ENCODE data around the gene ATP9B. TPM values are rescaled to one million over a fixed set of nuclear protein-coding genes. Genes with fewer than 3 reads are reported as not detected.
A peak's percentile ranks its signal among the peaks of the same experiment; 100 is the strongest.

ATP9B gene
- total RNA-seq, 1 experiment from 2014 or later = 25.5 TPM

DNA sequence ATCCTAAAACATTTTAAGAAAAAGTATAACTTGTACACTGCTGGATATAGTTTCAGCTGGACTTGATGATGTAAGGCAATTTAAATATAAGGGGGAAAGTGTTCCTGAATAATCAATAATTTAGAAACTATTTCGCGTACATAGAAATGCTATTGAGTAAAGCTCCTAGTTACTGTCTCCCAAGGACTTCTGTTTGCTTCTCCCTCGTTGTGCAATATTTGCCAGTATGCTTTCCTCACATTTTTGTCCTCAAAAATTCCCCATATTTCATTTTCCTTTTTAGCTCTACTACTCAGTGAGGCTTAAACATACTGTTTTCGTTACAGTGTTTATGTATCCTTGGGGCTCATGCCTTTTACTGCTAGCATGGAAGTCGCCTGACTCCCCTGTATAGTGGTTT, 36.9 kb downstream of the ATP9B start:
- TF ChIP-seq, protein P1, sequence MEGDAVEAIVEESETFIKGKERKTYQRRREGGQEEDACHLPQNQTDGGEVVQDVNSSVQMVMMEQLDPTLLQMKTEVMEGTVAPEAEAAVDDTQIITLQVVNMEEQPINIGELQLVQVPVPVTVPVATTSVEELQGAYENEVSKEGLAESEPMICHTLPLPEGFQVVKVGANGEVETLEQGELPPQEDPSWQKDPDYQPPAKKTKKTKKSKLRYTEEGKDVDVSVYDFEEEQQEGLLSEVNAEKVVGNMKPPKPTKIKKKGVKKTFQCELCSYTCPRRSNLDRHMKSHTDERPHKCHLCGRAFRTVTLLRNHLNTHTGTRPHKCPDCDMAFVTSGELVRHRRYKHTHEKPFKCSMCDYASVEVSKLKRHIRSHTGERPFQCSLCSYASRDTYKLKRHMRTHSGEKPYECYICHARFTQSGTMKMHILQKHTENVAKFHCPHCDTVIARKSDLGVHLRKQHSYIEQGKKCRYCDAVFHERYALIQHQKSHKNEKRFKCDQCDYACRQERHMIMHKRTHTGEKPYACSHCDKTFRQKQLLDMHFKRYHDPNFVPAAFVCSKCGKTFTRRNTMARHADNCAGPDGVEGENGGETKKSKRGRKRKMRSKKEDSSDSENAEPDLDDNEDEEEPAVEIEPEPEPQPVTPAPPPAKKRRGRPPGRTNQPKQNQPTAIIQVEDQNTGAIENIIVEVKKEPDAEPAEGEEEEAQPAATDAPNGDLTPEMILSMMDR (IDR thresholded peaks at IDR 0.05; ENCODE audit: unreplicated experiment) = no peak
- intact Hi-C loops (cut with micrococcal nuclease) = no loop called here
- Mint-ChIP-seq H3K4me1 (ENCODE audit: insufficient read depth, unreplicated experiment) (peaks cover 10% of the 10 kb centered on the region), H3K27me3 (ENCODE audit: insufficient read depth, unreplicated experiment) (no peaks in the 10 kb centered on the region), H3K9me3 (ENCODE audit: unreplicated experiment) (no peaks in the 10 kb centered on the region), H3K27ac (ENCODE audit: low read depth, unreplicated experiment) (no peak overlapping the region), H3K4me3 (ENCODE audit: unreplicated experiment) (no peak overlapping the region), H3K36me3 (ENCODE audit: insufficient read depth, unreplicated experiment) (peaks cover 6% of the 10 kb centered on the region)
- DNase-seq (ENCODE audit: unreplicated experiment) = no peak
- POLR2A ChIA-PET = no interaction called here
- no TSS peak for BruUV-seq (replicated peaks)
- CTCF ChIA-PET = interaction anchor here (0.6 kb wide), 1 partner anchor 17 kb away, joined by 4 read pairs; no protein-coding TSS in a partner anchor

DNA sequence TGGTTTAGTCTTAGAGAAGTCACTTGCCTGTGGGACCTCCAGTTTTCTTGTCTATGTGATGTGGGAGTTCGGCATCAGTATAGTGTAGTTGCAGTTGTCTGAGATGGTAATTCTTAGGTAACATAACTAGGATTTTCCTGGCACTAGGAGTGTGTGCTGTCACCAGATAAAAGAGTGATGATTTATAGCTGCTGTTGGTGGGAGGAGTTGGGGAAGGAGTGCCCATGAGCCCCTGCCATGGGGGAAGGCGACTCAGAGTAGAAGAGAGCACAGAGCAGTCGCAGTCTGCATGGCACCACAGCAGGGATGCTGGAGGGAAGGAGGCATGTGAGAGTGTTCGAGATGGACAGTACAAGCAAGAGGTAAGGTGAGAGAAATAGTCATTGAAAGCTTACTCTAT, 38.7 kb downstream of the ATP9B start:
- TF ChIP-seq, protein P1 (IDR thresholded peaks at IDR 0.05; ENCODE audit: unreplicated experiment) = no peak
- intact Hi-C loops (cut with micrococcal nuclease) = no loop called here
- CTCF ChIA-PET = interaction anchor here (0.7 kb wide), 1 partner anchor 1632 kb away, joined by 3 read pairs; no protein-coding TSS in a partner anchor
- no peak overlapping the region for H3K4me3 Mint-ChIP-seq (ENCODE audit: unreplicated experiment)
- H3K27ac Mint-ChIP-seq (ENCODE audit: low read depth, unreplicated experiment) = peak overlapping the region; percentile 70
- DNase-seq (ENCODE audit: unreplicated experiment) = no peak
- peaks cover 6% of the 10 kb centered on the region for H3K36me3 Mint-ChIP-seq (ENCODE audit: insufficient read depth, unreplicated experiment)
- no TSS peak for BruUV-seq (replicated peaks)
- H3K4me1 Mint-ChIP-seq (ENCODE audit: insufficient read depth, unreplicated experiment) = peaks cover 10% of the 10 kb centered on the region
- POLR2A ChIA-PET = interaction anchor here (0.6 to 1.2 kb wide), 2 partner anchors 11 to 933 kb away, joined by 3 to 4 read pairs; no protein-coding TSS in a partner anchor
- H3K27me3 Mint-ChIP-seq (ENCODE audit: insufficient read depth, unreplicated experiment) = no peaks in the 10 kb centered on the region
- H3K9me3 Mint-ChIP-seq (ENCODE audit: unreplicated experiment) = no peaks in the 10 kb centered on the region

DNA sequence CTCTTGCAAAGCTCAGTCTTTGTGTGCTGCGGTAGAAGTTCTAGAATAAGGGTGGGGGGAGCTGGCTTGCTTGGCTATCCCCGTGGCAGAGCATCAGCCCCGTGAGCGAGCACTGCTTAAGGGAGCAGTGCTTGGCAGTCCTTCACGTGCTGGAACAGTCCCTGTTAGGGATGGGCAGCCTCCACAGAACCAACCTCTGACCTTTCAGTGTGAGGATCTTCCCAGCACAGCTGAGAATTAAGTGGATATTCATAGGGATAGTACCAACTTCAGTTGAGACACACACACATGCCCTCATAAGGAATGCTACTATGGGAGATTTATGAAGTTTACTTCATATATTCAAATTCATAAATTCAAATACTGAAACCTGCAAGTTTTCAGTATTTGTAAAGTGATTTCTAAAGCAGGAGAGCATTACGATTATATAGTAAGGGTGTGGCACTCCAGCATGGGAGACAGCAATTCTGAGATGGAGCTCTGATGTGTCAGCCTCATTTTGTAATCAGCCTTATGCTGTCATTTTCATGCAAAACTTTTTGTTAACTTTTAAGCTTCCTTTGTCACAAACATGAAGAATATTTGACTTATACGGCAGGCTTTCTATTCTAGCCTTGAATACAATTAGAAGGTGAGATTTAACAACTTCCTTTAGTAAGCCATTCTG, 39.5 kb downstream of the ATP9B start:
- no TSS peak for BruUV-seq (replicated peaks)
- TF ChIP-seq, protein P1 (IDR thresholded peaks at IDR 0.05; ENCODE audit: unreplicated experiment) = no peak
- peak; percentile 13 for DNase-seq (ENCODE audit: unreplicated experiment)
- ChIA-PET CTCF (no interaction called here), POLR2A (interaction anchor here (0.6 to 1.2 kb wide), 4 partner anchors 10 to 932 kb away, joined by 3 to 4 read pairs (median 3); no protein-coding TSS in a partner anchor)
- Mint-ChIP-seq H3K9me3 (ENCODE audit: unreplicated experiment) (no peaks in the 10 kb centered on the region), H3K4me1 (ENCODE audit: insufficient read depth, unreplicated experiment) (peaks cover 10% of the 10 kb centered on the region), H3K27me3 (ENCODE audit: insufficient read depth, unreplicated experiment) (no peaks in the 10 kb centered on the region), H3K36me3 (ENCODE audit: insufficient read depth, unreplicated experiment) (peaks cover 6% of the 10 kb centered on the region), H3K4me3 (ENCODE audit: unreplicated experiment) (no peak overlapping the region), H3K27ac (ENCODE audit: low read depth, unreplicated experiment) (no peak overlapping the region)
- intact Hi-C loops (cut with micrococcal nuclease) = no loop called here

DNA sequence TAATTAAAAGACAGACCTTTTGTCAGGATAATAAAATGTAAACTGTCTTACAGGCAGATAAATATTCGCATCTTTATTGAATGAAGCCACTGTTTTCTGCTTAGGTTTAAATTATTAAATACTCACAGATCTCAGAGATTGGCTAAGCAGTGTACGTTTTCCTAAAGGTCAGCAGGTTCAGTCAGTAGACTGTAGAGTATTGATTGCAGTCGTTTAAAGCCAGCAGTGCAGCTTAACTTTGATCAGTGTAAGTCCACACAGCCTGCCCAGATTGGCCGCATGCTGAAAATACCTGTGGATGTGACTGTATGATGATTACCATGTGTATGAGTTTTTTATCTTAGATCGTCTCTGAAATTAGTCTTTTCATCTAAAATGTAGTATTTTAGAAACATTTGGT, 42.3 kb downstream of the ATP9B start:
- H3K27ac Mint-ChIP-seq (ENCODE audit: low read depth, unreplicated experiment) = no peak overlapping the region
- no peak overlapping the region for H3K4me3 Mint-ChIP-seq (ENCODE audit: unreplicated experiment)
- CTCF ChIA-PET = interaction anchor here (0.7 kb wide), 2 partner anchors 9 to 131 kb away, joined by 3 to 4 read pairs; no protein-coding TSS in a partner anchor
- H3K36me3 Mint-ChIP-seq (ENCODE audit: insufficient read depth, unreplicated experiment) = peaks cover 11% of the 10 kb centered on the region
- POLR2A ChIA-PET = no interaction called here
- no TSS peak for BruUV-seq (replicated peaks)
- no peaks in the 10 kb centered on the region for H3K27me3 Mint-ChIP-seq (ENCODE audit: insufficient read depth, unreplicated experiment)
- DNase-seq (ENCODE audit: unreplicated experiment) = no peak
- TF ChIP-seq, protein P1 (IDR thresholded peaks at IDR 0.05; ENCODE audit: unreplicated experiment) = no peak
- intact Hi-C loops (cut with micrococcal nuclease) = no loop called here
- no peaks in the 10 kb centered on the region for H3K9me3 Mint-ChIP-seq (ENCODE audit: unreplicated experiment)
- H3K4me1 Mint-ChIP-seq (ENCODE audit: insufficient read depth, unreplicated experiment) = peaks cover 10% of the 10 kb centered on the region
